Hepatocyte (in vitro differentiated cells): ENCODE measurements around the gene GNG13.

Experiments used
- CTCF ChIP-seq: fragments of 200-600 bp; sonication (generic); IDR thresholded peaks from 2 replicates; pipeline ENCODE4 v1.5.1; 2016; ENCODE audit warnings: antibody characterized with exemption, mild to moderate bottlenecking; ENCODE audit not compliant: poor library complexity
- EZH2 ChIP-seq: fragments of 200-600 bp; sonication (generic); IDR thresholded peaks from 2 replicates; pipeline ENCODE4 v1.6.1; 2016; ENCODE audit warnings: antibody characterized with exemption, mild to moderate bottlenecking, borderline replicate concordance
- EZH2phosphoT487 ChIP-seq: fragments of 200-600 bp; sonication (generic); IDR thresholded peaks from one replicate; pipeline ENCODE4 v1.6.1; 2018; ENCODE audit warnings: antibody characterized with exemption, mild to moderate bottlenecking, low read depth, moderate library complexity; ENCODE audit not compliant: unreplicated experiment, severe bottlenecking

- no peak for TF ChIP-seq CTCF
- no peak for TF ChIP-seq EZH2
- TF ChIP-seq EZH2phosphoT487, result no peak
These were observed 23.7 kb upstream of the GNG13 start for GRCh38 chr16:824194-824593.
